HG03095 (cell line): Measurements from ENCODE around the gene ANGEL2.
"Not testable (repeated sequence)": the region's sequence is repeated elsewhere in the genome, so short reads cannot be mapped to it uniquely, and the experiment has no call there.

Experiments used
- ATAC-seq: cut with Tn5 transposase; IDR thresholded peaks from one replicate; pipeline ENCODE4 v1.9.1; 2021; ENCODE audit warnings: moderate library complexity; ENCODE audit not compliant: unreplicated experiment

ANGEL2 gene

GRCh38 chr1:213020016-213020415, 4.3 kb upstream of the ANGEL2 start:
- no peak for ATAC-seq

GRCh38 chr1:213019450-213019849, 3.8 kb upstream of the ANGEL2 start:
- ATAC-seq: no peak

- ATAC-seq: no peak
Observed at GRCh38 chr1:213017447-213018273, 2.0 kb upstream of the ANGEL2 start.

- no peak for ATAC-seq
Observed at GRCh38 chr1:213014642-213015041, 1.0 kb downstream of the ANGEL2 start.

GRCh38 chr1:213008564-213008963, 7.1 kb downstream of the ANGEL2 start:
- peak; percentile 79 for ATAC-seq

- peak; percentile 59 for ATAC-seq
Observed at GRCh38 chr1:213003256-213003655, 12.4 kb downstream of the ANGEL2 start.

- ATAC-seq: no peak
Observed at GRCh38 chr1:212994926-212995325, 20.7 kb downstream of the ANGEL2 start.

GRCh38 chr1:212993960-212994359, 21.7 kb downstream of the ANGEL2 start:
- ATAC-seq: not testable (repeated sequence)

- no peak for ATAC-seq
Observed at GRCh38 chr1:212990276-212990675, 25.4 kb downstream of the ANGEL2 start.

- ATAC-seq: no peak
Observed at GRCh38 chr1:212987702-212988322, 27.9 kb downstream of the ANGEL2 start.

GRCh38 chr1:212986551-212986950, 29.1 kb downstream of the ANGEL2 start:
- no peak for ATAC-seq

- ATAC-seq: no peak
Observed at GRCh38 chr1:212984522-212985291, 31.0 kb downstream of the ANGEL2 start.

GRCh38 chr1:212983482-212983881, 32.2 kb downstream of the ANGEL2 start:
- no peak for ATAC-seq

- ATAC-seq: no peak
Observed at GRCh38 chr1:212982430-212983152, 33.1 kb downstream of the ANGEL2 start.

GRCh38 chr1:212981571-212982328, 33.9 kb downstream of the ANGEL2 start:
- peak; percentile 40 for ATAC-seq

- ATAC-seq: no peak
Observed at GRCh38 chr1:212981025-212981495, 34.6 kb downstream of the ANGEL2 start.

GRCh38 chr1:212980123-212980785, 35.4 kb downstream of the ANGEL2 start:
- ATAC-seq: no peak

GRCh38 chr1:212979340-212980122, 36.1 kb downstream of the ANGEL2 start:
- ATAC-seq: peak; percentile 71
